A549 (cell line): ENCODE measurements around the gene PTOV1.

Source experiments
- GATA3 ChIP-seq: IDR thresholded peaks from 2 replicates; pipeline ENCODE4 v1.6.1; 2012; ENCODE audit warnings: borderline replicate concordance
- KDM1A ChIP-seq: fragments of 200-600 bp; sonication (generic); IDR thresholded peaks from 2 replicates; pipeline ENCODE4 v1.6.1; 2016; ENCODE audit warnings: low read depth, mild to moderate bottlenecking
- POLR2A ChIP-seq: IDR thresholded peaks from 2 replicates; pipeline ENCODE4 v1.6.1; 2012; ENCODE audit warnings: mild to moderate bottlenecking, low read length

DNA sequence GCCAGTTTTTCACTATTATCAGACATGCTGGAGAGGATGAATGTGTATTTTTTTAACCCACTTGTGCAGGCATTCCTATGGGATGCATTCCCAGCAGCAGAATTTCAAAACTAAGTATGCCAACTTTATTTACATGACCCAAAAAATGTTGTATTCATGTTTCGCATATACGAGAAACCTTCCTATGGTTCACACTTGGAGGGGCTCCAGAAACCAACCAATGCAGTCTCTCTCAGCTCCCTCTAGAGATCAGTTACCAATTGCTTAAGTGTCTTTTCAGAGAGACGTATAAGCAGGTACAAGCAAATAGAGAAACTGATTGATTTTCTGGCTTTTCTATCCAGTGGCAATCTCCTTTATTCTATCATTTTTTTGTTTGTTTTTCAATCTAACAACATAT is 5.5 kb upstream of the PTOV1 start:
- TF ChIP-seq KDM1A, result no peak
- no peak for TF ChIP-seq GATA3
- TF ChIP-seq POLR2A, result no peak
